Fibroblast of villous mesenchyme (primary cell): ENCODE measurements around the gene ZGLP1. TPM values are rescaled to one million over a fixed set of nuclear protein-coding genes. Genes with fewer than 3 reads are reported as not detected.

Experiments
- DNase-seq: peaks from one replicate; pipeline ENCODE4 v3.0.0-alpha.2; 2010; ENCODE audit warnings: low read depth
- H3K4me3 ChIP-seq: 2 replicates; pipeline ENCODE4 v1.5.1; 2011; ENCODE audit warnings: low read depth, mild to moderate bottlenecking, low read length
- CTCF ChIP-seq: IDR thresholded peaks from 2 replicates; pipeline ENCODE4 v1.5.1; 2012; ENCODE audit warnings: low read depth, mild to moderate bottlenecking, low read length; ENCODE audit not compliant: insufficient read depth
- total RNA-seq: library from RNA; depleted of rRNA; stranded (reverse); fragments of >200 nt; gene quantifications from 2 replicates; pipeline ENCODE4 v1.2.3, GENCODE V29; 2012

ZGLP1 gene
- total RNA-seq, 1 donor: 0.43 TPM

GRCh38 chr19:10317045-10317856 is 7.6 kb upstream of the ZGLP1 start:
- no peak for DNase-seq
- no peak overlapping the region for H3K4me3 ChIP-seq
- TF ChIP-seq CTCF: no peak

- no peak for DNase-seq
- H3K4me3 ChIP-seq: no peak overlapping the region
- TF ChIP-seq CTCF: no peak
Measured at GRCh38 chr19:10316229-10317044, 6.8 kb upstream of the ZGLP1 start.

GRCh38 chr19:10315335-10316214 is 6.0 kb upstream of the ZGLP1 start, which contains the start of gene FDX2:
Gene FDX2, minus strand, starts transcription at chr19:10316015. Its CDS starts 19 bp downstream, at chr19:10315996.
- peak; percentile 74 for DNase-seq
- peak within 1 kb of the TSS; percentile 70 for H3K4me3 ChIP-seq
- TF ChIP-seq CTCF: no peak

- DNase-seq: no peak
- no peak for TF ChIP-seq CTCF
- H3K4me3 ChIP-seq: no peak overlapping the region
Measured at GRCh38 chr19:10306327-10306726, 3.3 kb downstream of the ZGLP1 start.

GRCh38 chr19:10305139-10305806 is 4.3 kb downstream of the ZGLP1 start:
- TF ChIP-seq CTCF: no peak
- no peak overlapping the region for H3K4me3 ChIP-seq
- DNase-seq: peak; percentile 8
